Epithelial cell of proximal tubule (primary cell): Measurements from ENCODE around the gene HERC2. TPM values are rescaled to one million over a fixed set of nuclear protein-coding genes. Genes with fewer than 3 reads are reported as not detected.
"Not testable (repeated sequence)": the region's sequence is repeated elsewhere in the genome, so short reads cannot be mapped to it uniquely, and the experiment has no call there.

Experiments
- DNase-seq: peaks from one replicate; pipeline ENCODE4 v3.0.0-alpha.2; 2011; ENCODE audit warnings: low read depth
- H3K4me3 ChIP-seq: 2 replicates; pipeline ENCODE4 v1.5.1; 2011; ENCODE audit warnings: low read depth, mild to moderate bottlenecking, low read length
- total RNA-seq: library from RNA; depleted of rRNA; stranded (reverse); fragments of >200 nt; gene quantifications from 2 replicates; pipeline ENCODE4 v1.2.3, GENCODE V29; 2015
- TF ChIP-seq, protein P1 (sequence below): conservative IDR thresholded peaks from 2 replicates; pipeline ENCODE4 v1.5.1; 2012; ENCODE audit warnings: low read depth, mild to moderate bottlenecking, low read length

Gene HERC2
- total RNA-seq, 1 donor from 2014 or later = 42.7 TPM

DNA sequence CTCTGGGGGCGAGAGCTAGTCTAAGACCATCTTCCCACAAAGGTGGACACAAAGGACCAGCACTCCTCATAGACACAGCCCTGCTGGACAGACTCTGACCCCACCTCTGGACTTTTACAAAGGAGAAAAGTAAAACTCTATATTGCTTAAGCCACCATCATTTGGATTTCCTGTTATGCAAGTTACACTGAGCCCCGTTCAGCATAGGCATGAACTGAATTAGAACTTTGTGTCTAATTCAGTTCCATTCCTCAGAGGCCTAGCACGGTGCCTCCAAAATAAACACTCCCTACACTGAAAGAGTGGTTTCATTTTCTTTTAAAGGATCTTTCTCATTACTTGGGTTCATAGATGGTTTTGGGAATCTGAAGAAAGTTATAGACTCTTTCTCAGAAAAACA, 143.7 kb downstream of the HERC2 start:
- no peak overlapping the region for H3K4me3 ChIP-seq
- TF ChIP-seq, protein P1, sequence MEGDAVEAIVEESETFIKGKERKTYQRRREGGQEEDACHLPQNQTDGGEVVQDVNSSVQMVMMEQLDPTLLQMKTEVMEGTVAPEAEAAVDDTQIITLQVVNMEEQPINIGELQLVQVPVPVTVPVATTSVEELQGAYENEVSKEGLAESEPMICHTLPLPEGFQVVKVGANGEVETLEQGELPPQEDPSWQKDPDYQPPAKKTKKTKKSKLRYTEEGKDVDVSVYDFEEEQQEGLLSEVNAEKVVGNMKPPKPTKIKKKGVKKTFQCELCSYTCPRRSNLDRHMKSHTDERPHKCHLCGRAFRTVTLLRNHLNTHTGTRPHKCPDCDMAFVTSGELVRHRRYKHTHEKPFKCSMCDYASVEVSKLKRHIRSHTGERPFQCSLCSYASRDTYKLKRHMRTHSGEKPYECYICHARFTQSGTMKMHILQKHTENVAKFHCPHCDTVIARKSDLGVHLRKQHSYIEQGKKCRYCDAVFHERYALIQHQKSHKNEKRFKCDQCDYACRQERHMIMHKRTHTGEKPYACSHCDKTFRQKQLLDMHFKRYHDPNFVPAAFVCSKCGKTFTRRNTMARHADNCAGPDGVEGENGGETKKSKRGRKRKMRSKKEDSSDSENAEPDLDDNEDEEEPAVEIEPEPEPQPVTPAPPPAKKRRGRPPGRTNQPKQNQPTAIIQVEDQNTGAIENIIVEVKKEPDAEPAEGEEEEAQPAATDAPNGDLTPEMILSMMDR = no peak
- DNase-seq = no peak

DNA sequence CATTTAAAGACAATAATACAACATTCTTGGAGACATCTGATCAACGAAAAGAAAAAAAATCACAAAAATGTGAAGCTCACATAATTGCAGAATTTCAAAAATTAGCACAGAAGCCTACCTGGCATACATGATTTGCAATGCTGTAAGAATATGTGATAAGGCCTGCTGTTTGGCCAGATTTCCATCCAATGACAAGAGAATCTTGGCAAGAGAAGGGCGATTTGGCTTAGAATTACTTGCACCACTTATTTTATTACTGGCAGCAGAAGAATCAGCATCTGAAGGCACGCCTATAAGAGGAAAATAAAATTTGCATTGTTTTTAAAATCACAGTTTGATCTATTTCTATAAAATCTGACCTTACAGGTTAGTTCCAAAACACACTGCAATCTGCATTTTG, 152.6 kb downstream of the HERC2 start:
- H3K4me3 ChIP-seq = no peak overlapping the region
- DNase-seq = no peak
- TF ChIP-seq, protein P1 = no peak

DNA sequence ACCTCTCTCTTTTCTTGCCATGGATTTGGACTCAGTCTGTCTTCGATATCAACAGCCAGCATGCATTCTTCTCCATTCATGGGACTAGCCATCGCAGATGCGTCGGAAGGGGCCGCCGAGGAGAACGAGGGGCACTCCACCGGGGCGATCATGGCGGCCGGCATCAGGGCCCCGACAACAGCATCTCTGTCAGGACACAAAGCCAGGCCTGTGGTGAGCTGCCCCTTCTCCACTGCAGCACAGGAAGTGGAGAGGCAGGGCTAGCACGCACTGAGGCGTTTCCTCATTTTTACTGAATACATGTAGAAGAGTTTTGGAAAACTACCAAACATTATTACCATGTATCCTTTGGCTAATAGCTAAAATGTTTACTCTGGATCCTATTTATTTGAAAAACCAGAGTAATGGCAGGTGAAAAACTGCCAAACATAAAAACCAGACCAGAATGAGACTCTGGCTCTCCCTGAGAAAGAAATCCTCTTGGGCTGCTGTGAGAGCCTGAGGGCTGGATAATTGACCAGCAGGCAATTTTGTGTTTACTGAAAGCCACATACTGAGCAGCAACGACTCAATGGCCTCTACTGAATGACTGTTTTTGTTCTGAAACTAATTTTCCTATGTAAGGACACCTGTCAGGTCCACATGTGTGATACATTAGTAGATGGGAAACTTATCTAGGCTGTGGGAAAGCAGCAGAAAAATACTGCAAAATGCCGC, 153.4 kb downstream of the HERC2 start:
- not testable (repeated sequence) for H3K4me3 ChIP-seq, DNase-seq

DNA sequence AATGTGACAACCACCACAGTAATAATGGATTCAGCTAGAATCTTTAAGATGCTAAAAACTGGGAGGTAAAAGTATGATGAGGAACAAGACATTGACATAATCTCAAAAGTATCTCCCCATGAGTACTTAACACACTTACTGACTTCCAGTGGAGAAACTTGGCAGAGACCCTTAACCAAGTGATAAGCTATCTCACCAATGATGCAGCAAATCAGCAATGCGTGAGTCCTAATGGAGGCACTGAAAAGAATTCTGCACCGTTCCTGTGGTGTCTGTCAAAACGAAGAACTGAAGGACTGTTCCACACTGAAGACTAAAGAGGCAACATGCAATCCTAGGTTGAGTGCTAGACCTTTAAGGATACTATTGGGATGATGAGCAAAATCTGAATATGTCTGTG, 154.9 kb downstream of the HERC2 start:
- H3K4me3 ChIP-seq = no peak overlapping the region
- TF ChIP-seq, protein P1 = no peak
- DNase-seq = no peak

DNA sequence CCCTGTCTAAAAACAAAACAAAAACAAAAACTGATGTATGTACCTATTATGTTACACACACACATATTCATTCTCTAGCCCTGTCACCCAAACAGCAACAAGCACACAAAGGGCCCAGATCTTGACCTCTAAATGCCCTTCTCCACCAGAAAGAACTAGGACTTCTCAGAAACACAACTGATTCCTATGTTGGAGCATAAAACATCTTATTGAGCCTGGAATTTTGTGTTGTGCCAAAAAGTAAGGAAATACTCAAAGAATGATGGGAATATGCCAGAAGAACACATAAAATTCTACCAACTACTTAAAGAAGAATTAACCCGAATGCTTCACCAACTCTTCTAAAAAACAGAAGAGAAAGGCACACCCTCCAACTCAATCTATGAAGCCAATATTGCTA, 156.2 kb downstream of the HERC2 start:
- TF ChIP-seq, protein P1 = no peak
- no peak for DNase-seq
- H3K4me3 ChIP-seq = no peak overlapping the region

DNA sequence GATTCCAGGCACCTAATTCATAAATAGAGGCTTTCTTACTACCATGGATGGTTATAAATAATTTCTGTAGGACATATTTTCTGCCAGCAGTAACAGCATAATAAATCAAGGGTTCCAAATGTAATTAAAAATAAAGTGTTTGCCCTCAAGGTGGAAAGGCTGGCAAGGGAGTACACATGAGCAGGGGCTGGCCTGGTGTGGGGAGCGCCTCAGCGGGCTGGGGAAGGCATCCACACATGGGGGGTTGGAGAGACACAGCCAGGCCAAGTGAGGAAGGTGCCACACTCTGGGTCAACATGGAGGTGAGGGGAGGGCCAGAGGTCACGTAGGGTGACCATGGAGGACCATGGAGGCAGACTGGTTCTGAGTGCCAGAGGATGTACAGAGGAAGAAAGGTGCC, 157.1 kb downstream of the HERC2 start:
- DNase-seq = no peak
- no peak overlapping the region for H3K4me3 ChIP-seq
- TF ChIP-seq, protein P1 = no peak

DNA sequence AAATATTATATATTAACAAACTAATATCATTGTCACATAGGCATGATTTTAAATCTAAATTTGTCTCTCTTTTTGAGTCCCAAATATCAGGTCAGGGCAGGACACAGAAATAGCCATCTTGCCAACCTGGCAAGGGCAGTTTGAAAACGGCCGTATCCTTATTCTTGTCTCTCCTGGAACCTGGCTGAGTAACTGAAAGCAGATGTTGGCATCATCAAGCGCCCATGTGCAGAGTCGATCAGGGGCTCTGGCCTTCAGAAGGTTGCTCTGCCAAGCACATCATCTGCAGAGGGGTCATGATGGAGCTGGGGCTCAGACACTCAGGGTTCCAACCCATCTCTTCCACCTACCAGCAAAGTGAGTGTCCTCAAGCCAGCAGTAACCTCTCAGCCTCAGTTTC, 167.7 kb downstream of the HERC2 start:
- TF ChIP-seq, protein P1 = no peak
- DNase-seq = no peak
- no peak overlapping the region for H3K4me3 ChIP-seq
